Testis (tissue), 3 donors: ENCODE results near the gene SPX. TPM values are rescaled to one million over a fixed set of nuclear protein-coding genes. Genes with fewer than 3 reads are reported as not detected.

ENCODE experiments used
- DNase-seq: peaks from one replicate; pipeline ENCODE4 v3.0.0-alpha.2; 2019
- H3K27ac ChIP-seq, 2 donors: fragments of 200-600 bp; sonication (generic); one replicate each; pipeline ENCODE4 v1.5.1; 2019
- H3K27me3 ChIP-seq: fragments of 200-600 bp; sonication (generic); one replicate; pipeline ENCODE4 v1.5.1; 2019
- H3K36me3 ChIP-seq: fragments of 200-600 bp; sonication (generic); one replicate; pipeline ENCODE4 v1.5.1; 2017; ENCODE audit warnings: low read depth; ENCODE audit errors: missing control alignments
- H3K4me1 ChIP-seq: fragments of 200-600 bp; sonication (generic); one replicate; pipeline ENCODE4 v1.5.1; 2019
- H3K4me3 ChIP-seq, 2 donors: fragments of 200-600 bp; sonication (generic); one replicate each; pipeline ENCODE4 v1.5.1; 2017 to 2019
- H3K9me3 ChIP-seq: fragments of 200-600 bp; sonication (generic); one replicate; pipeline ENCODE4 v1.5.1; 2017
- CTCF ChIP-seq, 3 experiments: fragments of 450-650 bp in 2 of 3; fragments of 200-600 bp in 1 of 3; sonication (generic) in 1 of 3; IDR thresholded peaks; one replicate each; pipeline ENCODE4 v1.5.1; 2016 to 2019; ENCODE audit warnings: antibody characterized with exemption in 3 of 3, mild to moderate bottlenecking in 2 of 3, moderate library complexity in 1 of 3
- POLR2A ChIP-seq: fragments of 450-650 bp; IDR thresholded peaks from one replicate; pipeline ENCODE4 v1.6.1; 2017; ENCODE audit warnings: antibody characterized with exemption, mild to moderate bottlenecking, moderate library complexity
- WGBS, 2 donors: methylation state at CpG; one replicate each; pipeline ENCODE4 v1.1.5; 2018; 5-methylcytosine and 5-hydroxymethylcytosine counted together
- intact Hi-C: fragments of 100-400 bp; cut with DNase I; formaldehyde crosslinking; loops from one replicate; pipeline ENCODE4 v1.15.1; 2023; ENCODE audit warnings: low total_unique reads
- polyA plus RNA-seq: library from polyadenylated mRNA; stranded (reverse); fragments of 350-450 nt; fragmentation: Illumina TruSeq; extraction: RNeasy Lipid Tissue Mini Kit (QIAGEN cat#74804); gene quantifications from one replicate; pipeline ENCODE4 v1.2.3, GENCODE V29; 2014; ENCODE audit warnings: low read depth, low replicate concordance; ENCODE audit not compliant: insufficient read depth
- total RNA-seq, 2 donors: library from RNA; depleted of rRNA; stranded (reverse); fragments of >200 nt; gene quantifications; one replicate each; pipeline ENCODE4 v1.2.3, GENCODE V29; 2016

The SPX gene
- total and polyA plus RNA-seq, 3 donors from 2014 or later: 0.93 to 2.1 (median 1.5) TPM

GRCh38 chr12:21566223-21566906 lies 40.3 kb downstream of the SPX start:
- H3K9me3 ChIP-seq: no peaks in the 10 kb centered on the region
- no peak overlapping the region for H3K27ac ChIP-seq
- TF ChIP-seq CTCF (IDR thresholded peaks at IDR 0.05): no peak
- no peak for TF ChIP-seq POLR2A
- no peaks in the 10 kb centered on the region for H3K36me3 ChIP-seq
- no peaks in the 10 kb centered on the region for H3K4me1 ChIP-seq
- DNase-seq: no peak
- no peaks in the 10 kb centered on the region for H3K27me3 ChIP-seq
- intact Hi-C loops: no loop called here
- no peak overlapping the region for H3K4me3 ChIP-seq
- WGBS, 2 donors: 81% methylated on average over 5 of the region's 5 CpGs

- DNase-seq: no peak
- Histone ChIP-seq H3K27ac (no peak overlapping the region), H3K9me3 (no peaks in the 10 kb centered on the region), H3K36me3 (no peaks in the 10 kb centered on the region), H3K27me3 (no peaks in the 10 kb centered on the region), H3K4me1 (no peaks in the 10 kb centered on the region), H3K4me3 (no peak overlapping the region)
- TF ChIP-seq CTCF (IDR thresholded peaks at IDR 0.05) (no peak), POLR2A (no peak)
- intact Hi-C loops: no loop called here
- 60 to 74% methylated on average over 3 of the region's 3 CpGs for WGBS, 2 donors
These were observed 40.9 kb downstream of the SPX start for GRCh38 chr12:21566907-21567394.

GRCh38 chr12:21568115-21568514 lies 42.0 kb downstream of the SPX start:
- H3K4me1 ChIP-seq: no peaks in the 10 kb centered on the region
- intact Hi-C loops: no loop called here
- H3K9me3 ChIP-seq: no peaks in the 10 kb centered on the region
- TF ChIP-seq POLR2A: no peak
- no peak for TF ChIP-seq CTCF (IDR thresholded peaks at IDR 0.05)
- no peak overlapping the region for H3K4me3 ChIP-seq
- no peaks in the 10 kb centered on the region for H3K36me3 ChIP-seq
- DNase-seq: peak; percentile 65
- H3K27ac ChIP-seq: no peak overlapping the region
- 67 to 77% methylated on average over 4 of the region's 4 CpGs for WGBS, 2 donors
- no peaks in the 10 kb centered on the region for H3K27me3 ChIP-seq

GRCh38 chr12:21571046-21571445 lies 45.0 kb downstream of the SPX start:
- H3K9me3 ChIP-seq: no peaks in the 10 kb centered on the region
- H3K27ac ChIP-seq: no peak overlapping the region
- no peak overlapping the region for H3K4me3 ChIP-seq
- no peaks in the 10 kb centered on the region for H3K27me3 ChIP-seq
- no peak for DNase-seq
- H3K4me1 ChIP-seq: no peaks in the 10 kb centered on the region
- TF ChIP-seq CTCF (IDR thresholded peaks at IDR 0.05) (no peak), POLR2A (no peak)
- intact Hi-C loops: no loop called here
- WGBS, 2 donors: 63% methylated on average over 5 of the region's 5 CpGs
- H3K36me3 ChIP-seq: no peaks in the 10 kb centered on the region
